Kidney tubule cell (primary cell): ENCODE data around the gene CNTRL.

Experiments
- DNase-seq: peaks from one replicate; pipeline ENCODE4 v3.0.0-alpha.2; 2018; ENCODE audit warnings: low spot score

CNTRL gene

DNA sequence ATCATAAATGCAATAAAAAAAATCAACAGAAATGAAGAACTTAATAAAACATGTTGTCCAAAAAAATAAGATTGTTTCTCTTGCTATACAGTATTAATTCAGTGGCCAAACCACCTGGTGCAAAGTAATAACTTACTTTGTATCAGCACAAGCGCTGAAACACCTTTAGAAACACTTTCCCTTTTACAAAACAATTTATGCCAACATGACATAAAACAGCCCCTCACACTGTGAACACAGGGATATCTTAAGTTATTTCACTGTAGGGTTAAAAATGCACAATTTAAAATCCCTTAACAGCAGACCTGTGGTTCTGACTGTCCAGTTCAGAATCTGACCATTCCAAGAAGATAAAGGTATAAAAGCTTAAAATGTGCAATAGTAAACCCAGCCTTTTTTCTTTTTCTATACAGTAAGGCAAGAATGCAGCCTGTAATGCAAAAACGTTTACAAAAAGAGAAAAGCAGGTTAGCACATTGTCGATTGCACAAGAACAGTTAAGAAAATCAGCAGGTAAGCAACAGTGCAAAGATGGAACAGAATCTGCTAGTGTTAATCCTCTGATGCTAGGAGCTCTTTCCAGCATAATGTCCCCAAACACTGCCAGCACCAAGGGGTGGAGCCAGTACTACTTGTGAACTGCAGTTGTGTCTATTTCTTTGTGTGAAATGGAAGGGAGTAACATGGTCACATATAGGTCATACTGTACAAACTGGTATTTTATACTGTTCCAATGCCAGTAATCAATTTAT lies 105.4 kb downstream of the CNTRL start:
- no peak for DNase-seq

DNA sequence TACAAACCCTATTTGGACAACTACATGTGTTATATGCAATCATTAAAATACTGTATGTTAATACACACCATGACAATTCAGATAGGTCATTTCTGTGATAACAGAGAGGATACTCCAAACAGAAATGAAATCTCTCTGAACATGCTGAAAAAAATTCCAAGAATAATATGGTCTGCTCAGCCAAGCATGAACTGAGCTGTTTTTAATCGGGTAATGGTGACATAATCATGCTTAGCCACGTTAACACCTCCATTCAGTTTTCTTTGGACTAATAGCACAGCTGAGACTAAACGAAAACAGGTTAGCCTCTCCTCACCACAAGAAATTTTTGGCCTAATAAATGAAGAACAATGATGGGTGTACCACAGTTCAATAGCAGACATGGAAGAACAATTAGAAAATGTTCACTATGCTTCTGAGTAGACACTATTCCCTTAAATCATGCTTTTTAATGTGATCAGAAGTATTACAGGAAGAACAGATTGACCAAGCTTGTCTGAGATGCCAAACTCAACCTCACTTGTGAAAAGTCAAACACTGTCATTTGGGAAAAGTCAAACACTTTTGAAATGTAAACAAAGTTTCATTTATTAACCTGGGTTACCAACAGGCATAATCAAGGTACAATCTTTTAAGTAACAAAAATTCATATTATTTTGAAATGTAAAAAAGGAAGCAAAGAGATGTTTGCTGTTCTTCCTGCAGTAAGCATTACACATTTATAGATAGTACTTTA lies 107.5 kb downstream of the CNTRL start:
- peak; percentile 43 for DNase-seq

DNA sequence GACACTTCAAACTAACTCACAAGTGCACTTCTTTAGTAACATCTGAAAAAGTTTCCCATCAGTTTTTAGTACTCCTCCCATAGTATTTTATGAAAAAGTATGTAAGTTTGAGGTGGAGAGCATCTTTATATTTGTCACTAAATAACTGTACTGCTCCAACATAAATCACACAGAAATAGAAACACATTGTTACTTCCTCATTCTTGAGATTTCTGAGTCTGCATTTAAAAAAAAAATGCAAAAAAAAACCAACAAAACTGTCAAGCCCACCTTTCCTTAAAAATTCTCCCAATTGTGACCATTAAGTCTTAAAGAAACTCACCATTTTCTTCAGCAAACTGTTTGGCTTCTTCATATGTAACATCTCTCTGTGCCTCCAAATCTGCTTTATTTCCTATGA lies 108.2 kb downstream of the CNTRL start:
- peak; percentile 21 for DNase-seq

DNA sequence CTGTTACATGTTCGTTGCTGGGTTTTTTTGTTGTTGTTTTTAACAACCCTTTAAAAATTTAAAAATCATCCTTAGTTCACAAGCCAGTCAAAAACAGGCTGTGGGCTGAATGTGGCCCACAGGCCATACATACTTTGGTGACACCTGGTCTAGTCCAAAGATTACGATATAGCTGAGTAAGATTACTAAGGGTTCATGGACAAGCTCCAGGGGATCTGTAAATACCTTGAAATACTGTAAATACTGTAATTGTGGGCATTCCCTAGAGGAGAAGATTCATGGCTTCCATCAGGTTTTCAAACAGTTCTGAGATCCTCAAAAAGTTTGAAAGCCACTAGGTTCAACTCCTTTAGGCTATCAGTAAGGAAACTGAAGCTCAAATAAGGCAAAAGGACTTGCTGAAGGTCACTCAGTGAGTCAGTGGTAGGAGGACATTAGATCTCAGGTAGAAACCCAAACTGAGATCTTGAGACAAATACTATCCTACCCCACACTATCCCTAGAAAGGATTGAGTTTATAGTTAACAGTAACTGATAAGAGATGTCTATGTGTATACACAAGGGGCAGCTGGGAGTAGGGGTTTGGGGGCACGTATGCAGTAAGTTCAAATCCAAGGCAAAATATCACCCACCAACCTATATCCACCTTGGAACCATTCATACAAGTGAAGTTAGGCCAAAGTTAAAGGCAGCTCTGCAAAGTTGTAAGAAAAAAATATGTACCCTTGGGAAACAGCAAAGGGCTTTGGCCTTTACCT lies 109.1 kb downstream of the CNTRL start:
- no peak for DNase-seq

DNA sequence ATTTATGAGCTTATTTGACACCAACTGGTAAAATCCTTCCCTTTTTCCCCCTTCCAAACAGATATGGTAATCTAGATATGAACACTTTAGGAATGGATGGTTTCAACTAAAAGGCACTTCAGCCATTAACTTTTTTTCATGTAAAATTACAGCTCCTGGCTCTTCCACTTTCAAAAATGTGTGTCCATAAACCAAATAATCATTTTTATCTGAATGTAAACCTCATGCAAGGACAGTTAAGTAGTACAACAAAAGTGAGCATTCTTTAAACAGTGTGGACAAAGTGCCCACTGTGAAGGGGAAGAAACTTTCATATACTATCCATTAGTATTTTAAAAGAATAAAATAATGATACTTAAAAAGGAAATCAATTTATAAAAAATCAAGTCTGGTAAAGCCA lies 109.7 kb downstream of the CNTRL start:
- no peak for DNase-seq

DNA sequence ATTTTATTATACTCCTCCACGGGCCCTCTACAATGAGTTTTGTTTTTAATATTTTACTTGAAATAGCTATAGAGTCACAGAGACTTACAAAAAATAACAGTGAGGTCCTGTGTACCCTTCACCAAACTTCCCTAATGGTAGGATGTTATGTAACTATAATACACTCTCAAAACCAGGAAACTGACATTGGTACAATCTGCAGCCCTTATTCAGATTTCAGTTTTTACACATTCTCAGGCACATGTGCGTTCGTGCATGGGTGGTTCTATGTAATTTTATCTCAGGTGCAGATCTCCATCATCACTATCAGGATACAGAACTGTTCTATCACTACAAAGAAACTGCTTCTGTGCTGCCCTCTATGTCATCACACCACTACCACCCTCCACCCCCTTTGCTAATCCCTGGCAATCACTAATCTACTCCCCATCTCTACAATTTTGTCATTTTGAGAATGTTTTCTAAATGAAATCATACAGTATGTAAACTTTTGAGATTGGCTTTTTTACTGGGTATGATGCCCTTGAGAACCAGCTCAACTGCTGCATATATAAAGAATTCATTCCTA lies 110.5 kb downstream of the CNTRL start:
- DNase-seq, result no peak

DNA sequence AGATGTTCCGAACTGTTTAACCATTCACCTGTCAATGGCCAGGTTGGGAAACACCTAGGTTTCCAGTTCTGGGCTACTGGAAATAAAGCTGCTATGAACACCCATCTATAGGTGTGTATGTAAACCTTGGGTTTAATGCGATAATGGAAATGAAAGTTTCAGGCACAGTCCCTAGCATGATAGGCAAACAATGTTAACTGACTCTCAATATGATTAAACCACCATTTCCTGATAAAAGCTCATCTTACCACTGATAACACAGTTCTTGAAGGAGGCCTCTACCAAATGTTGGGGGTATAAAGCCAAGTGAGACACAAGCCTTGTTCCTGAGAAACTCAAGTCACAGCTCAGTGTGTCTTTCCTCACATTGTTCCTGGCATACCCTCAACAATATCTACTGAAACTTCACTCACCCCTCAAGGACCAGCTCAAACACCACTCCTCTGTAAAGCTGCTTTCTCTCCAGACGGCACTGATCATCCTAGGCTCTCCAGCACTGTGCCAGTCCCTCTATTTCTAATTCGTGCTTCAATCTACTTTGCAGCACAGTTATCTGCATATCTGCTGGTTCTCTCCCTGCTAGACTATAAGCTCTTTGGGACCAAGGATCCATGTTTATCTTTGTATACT lies 111.1 kb downstream of the CNTRL start:
- DNase-seq, result no peak

DNA sequence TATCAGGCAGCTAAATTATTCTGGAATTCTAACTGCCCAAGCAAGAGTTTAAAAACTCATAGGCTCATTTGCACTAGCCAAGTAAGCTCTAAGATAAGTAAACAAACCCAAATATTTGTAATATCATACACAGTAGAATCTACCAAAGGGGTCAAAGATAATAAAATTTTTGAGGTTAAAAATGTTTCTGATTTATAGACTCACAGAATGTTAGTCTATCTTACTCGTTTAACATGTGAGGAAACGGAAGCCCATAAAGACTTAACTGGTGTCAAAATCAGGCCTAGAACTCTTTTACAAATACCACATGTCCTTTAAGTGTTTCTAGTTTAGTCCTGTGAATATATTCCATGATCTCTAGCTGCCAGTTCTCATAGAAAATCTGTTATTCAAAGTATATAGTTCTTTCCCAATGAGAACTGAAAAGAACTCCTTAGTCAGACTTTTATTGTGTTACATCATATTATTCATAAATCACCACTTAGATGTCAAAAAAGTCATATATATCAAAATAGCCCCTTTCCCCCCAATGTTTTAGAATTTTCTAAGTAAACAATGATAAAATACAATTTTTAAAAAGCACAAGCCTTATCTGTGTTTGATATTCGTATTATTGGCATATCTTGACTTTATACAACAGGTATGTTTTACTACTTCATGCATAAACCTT lies 113.0 kb downstream of the CNTRL start:
- DNase-seq, result no peak

DNA sequence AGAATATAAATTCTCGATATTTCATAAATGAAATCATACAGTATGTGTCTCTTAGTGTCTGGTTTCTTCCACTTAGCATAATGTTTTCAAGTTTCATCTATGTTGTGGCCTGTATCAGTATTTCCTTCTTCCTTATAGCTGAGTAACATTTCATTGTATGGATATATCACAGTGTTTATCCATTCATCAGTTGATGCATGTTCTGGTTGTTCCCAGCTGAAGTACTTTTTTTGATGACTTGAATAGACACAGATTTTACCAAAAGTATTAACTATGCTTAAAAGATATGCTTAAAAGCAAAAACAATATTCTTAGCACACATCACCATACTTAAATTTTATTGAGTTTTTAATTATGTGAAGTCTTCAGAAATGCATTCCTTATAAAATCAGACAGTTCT lies 114.3 kb downstream of the CNTRL start:
- no peak for DNase-seq

DNA sequence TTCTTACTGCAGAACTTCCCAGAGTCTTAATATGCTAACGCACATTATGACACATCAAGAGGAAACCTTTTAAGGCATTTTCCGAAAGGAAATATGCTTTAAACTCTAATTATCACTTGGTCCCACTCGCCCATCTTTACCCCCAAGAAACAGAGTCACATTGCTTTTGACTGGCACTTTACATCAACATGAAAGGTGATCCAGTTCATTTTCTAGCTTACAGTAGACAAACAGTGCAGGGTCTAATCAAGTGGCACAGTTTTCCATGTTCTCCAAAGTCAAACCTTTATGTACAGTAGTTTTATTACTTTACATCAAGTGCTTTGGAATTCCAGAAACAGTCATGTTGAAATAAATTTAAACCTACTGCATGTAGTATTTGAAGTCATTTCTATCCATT lies 114.9 kb downstream of the CNTRL start:
- DNase-seq, result no peak

DNA sequence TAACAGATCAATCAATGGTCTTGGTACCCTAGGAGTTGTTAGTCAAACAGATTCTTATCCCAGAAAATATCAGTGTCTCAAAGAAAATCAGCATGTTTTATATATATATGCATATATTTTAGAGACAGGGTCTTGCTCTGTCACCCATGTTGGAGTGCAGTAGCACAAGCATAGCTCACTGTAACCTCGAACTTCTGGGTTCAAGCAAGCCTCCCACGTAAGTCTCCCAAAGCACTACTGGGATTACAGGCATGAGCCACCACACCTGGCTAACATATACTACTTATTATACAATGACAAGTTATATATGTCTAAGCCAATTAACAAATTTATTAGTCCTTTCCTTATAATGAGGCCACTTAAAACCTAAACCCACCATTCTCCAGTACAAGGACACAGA lies 116.5 kb downstream of the CNTRL start:
- DNase-seq, result no peak

DNA sequence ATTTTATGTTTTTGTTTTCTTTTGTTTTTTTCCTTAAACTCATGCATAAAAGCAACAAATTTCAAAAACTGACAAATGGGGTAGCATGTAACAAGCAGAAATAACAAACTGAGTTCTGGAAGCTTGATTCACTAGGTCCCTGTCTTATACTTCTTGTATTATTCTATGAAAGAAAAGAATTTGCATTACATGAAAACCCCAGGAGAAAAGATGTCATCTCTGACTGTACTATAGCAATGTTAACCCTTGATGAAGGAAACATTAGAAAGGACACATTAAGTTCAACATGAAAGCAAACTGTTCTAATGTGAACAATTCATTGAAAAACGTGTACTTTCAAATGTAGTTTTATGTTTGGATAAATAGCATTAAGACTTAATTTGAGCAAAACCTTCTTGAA lies 117.8 kb downstream of the CNTRL start:
- DNase-seq, result no peak

DNA sequence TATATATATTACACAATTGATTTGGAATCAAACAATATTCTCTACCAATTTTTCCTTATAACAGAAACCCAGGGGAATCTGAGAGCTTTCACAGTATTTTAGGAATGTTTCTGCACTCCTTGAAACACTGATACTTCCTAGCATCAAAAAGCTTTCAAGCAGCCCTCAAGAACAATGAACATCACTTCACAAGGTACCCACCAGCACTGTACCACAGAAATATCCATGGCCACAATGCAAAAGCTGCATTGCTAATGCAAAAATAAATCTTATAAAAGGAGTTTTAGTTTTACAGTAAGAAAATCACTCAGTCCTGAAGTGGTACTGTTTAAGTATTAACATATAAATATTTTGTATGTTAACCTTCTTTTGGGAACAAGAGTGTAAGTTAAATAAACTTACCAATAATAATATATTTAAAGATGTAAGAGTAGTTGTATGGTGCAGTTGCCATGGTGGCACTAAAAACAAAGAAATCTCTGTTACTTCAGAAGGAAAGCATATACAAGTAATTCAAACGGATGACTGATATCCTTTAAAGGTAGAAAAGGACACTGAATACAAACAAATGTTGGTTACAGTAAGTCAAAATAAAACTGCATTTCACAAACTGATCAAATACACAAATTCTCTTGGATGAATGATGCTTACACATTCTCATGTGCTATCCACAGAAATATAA lies 118.3 kb downstream of the CNTRL start:
- DNase-seq, result no peak

DNA sequence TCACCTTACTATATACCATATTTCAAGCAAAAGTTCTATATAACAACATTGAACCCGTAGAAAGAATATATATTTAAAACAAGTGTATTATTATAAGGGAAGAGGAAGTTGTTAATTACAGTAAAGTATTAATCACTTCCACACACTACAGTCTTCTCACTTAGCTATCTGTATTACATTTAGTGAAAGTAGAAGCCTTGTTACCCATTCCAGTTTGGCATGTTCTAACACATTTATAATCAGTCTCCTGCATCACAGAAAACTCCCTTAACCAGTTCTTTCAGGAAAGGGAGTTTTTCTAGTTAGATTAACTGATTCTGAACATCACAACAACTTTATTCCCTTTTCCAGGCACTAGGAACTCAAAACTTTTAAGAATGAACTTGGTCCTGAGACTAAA lies 120.0 kb downstream of the CNTRL start:
- no peak for DNase-seq

DNA sequence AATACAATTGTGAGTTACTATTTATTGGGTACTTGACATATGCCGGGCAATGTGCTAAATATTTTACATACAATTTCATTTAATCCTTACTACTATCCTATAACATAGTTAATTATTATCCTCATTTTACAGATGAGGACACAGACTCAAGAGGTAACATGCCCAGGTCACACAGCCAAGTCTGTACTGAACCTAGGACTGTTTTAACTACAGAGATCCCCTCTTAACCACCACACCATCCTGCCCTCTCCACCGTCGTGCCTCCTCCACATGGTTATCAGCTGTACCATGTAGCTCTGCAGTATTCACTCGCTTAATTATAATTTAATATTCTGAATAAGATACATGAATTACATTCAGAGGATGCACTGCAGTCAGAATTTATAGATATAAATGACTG lies 121.6 kb downstream of the CNTRL start:
- DNase-seq, result no peak

DNA sequence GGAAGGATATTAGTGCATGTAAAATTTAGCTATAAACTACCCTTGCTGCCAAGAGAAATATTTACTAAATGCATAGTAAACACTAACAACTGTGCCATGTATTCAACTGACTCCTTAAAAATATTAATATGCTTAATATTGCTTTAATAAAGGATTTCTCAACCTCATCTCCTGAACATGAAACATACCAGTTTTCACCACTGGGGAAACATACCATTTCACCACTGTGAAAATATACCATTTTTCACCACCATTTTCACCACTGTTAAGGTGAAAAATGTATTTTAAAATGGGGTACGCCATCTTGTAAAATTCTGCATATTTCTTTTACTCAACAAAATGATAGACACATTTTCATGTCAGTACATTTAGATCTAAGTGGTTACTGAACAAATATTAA lies 122.4 kb downstream of the CNTRL start:
- no peak for DNase-seq

DNA sequence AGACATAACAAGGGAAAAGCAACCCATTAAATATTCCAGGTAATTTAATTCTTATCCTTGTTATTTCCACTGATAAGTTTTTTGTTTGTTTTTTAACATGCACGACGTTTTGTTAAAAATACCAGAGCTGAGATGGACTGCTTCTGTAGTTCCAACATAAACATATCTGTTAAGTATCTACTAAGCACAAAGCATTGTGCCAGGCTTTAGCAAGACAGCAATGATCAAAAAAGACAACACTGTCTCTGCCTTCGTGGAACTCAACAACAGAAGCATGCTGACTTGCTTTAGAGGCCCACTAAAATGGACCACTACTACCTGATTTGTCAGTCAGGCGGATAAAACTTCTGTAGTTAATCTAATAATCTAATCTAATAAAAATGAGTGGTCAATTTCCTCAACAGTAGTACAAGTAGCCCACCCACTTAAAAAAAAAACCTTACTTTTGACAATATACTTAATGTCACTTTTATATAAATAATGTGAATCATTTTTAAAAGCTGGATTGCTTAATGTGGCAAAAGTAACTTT lies 123.8 kb downstream of the CNTRL start:
- DNase-seq, result no peak

DNA sequence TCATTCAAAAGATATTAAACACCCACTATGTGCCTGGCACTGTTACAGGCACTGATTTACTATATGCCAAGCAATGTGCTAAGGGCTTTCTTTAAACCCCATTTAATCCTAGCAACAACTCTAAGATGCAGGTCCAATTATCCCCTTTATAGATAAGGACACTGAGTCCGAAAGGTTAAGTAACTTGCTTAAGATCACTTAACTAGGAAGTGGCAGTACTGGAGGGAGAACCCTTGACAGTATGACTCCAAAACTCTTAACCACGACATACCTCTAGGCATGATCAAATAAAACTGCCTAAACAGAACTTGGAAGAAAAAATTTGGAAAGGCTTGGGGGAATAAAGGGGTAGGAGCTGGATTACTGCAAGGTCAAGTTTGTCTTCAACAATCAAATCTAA lies 125.2 kb downstream of the CNTRL start:
- peak; percentile 28 for DNase-seq

DNA sequence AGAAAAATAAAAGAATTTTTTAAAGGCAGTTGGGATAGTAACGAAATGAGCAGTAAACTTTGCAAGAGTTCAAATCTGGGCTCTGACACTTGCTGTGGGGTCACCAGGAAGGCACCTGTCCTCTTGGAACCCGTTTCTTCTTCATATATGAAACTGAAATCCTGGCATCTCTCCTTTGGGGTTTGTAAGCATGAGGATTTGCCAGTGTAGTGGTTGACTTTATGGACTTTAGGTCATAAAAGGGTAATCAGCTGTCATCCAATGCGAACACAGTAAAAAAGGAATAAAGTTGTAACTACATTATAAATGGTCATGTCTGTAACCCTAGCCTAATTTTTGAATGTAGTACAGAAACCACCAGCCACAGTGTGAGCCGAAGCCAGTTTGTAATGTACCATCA lies 125.6 kb downstream of the CNTRL start:
- DNase-seq, result no peak

DNA sequence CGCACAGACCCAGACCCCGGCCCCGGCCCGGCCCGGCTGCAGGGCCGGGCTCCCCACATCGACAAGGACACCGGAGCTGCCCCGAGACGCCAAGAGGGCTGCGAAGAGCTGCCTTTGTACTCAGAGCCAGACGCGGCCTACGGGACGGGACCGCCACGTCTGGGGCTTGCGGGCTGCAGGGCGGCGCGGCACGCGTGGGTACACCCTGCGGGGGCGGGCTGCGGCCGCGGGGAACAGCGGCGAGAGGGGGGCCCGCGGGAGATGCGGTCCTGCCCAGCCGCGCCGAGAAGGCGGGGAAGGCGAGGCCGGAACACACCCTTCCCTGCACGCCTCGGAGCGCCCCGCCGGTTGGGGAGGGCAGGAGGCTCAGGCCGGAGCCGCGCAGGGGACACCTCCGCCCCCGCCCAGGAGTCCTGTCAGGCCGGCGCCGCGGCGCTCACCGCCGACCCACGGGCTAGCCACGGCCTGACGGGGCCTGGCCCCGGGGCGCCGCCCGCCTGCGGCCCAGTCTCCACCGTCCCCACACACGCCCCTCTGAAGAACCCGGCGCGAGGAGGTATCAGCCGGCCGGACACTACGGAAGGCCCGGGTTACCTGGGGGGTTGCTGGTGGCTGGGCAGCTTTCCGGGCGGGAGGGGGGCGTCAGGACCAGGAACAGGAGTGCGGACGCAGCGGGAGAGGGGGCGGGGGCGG lies 126.4 kb downstream of the CNTRL start:
- DNase-seq, result peak; percentile 44
